ENCODE measurements around the gene OSBPL9. TPM values are rescaled to one million over a fixed set of nuclear protein-coding genes. Genes with fewer than 3 reads are reported as not detected.

The OSBPL9 gene
- total RNA-seq, 1 experiment from 2014 or later, result 188 TPM

DNA sequence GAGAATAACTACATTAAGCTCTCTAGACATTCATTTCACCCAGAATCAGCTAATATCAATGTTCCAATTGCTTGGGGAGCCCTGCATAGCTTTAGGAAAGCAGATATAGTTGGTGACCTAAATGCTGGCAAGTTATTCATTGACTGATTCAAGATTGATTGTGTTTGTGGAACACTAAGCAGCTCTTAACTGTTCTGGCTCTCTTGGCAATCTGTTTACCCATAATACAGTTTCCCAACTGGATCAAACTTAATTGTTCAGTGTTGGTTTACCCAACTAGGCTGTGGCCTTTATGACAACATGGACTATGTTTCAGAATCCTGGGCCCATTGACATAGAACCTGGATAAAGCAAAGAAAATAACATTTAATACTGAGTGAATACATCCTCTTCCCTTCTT is 178.0 kb downstream of the OSBPL9 start:
- peaks cover 39% of the 10 kb centered on the region for H3K36me3 ChIP-seq (ENCODE audit: low read depth)

DNA sequence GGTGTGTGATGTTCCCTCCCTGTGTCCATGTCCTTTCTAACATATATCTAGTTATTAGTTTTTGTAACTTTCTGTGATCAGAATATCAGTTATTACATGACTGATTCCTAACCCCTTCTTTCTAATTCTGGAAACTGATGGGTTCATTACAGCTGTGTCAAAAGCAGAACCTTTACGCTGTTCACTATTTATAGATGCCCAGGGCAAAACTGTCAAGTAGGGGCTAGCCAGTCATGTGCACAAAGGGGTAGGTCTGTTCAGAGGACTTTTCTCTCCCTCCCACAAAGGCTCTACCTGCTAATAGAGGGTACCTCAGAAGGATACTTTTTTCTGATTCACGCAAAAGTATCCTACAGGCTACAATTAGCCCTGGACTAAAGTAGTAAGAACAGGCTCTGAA is 182.5 kb downstream of the OSBPL9 start:
- Histone ChIP-seq H3K27ac (no peak overlapping the region), H3K9me3 (ENCODE audit: insufficient read depth, low read depth) (no peaks in the 10 kb centered on the region), H2AFZ (no peak overlapping the region), H4K20me1 (ENCODE audit: insufficient read depth) (no peaks in the 10 kb centered on the region), H3K27me3 (ENCODE audit: insufficient read depth, low read depth) (no peaks in the 10 kb centered on the region), H3K4me2 (no peak overlapping the region), H3K4me1 (replicated peaks; ENCODE audit: insufficient read depth) (no peaks in the 10 kb centered on the region), H3F3A (ENCODE audit: insufficient read depth, low read depth) (peaks cover 4% of the 10 kb centered on the region), H3K4me3 (no peak overlapping the region), H3K9me2 (ENCODE audit: insufficient read depth) (no peaks in the 10 kb centered on the region), H3K36me3 (ENCODE audit: low read depth) (peaks cover 8% of the 10 kb centered on the region; the same call in 1 of the 2 replicates), H3K79me2 (ENCODE audit: low read depth) (no peaks in the 10 kb centered on the region)
- DNase-seq, result no peak
- intact Hi-C loops (cut with micrococcal nuclease; ENCODE audit: unreplicated experiment), result no loop called here
- TF ChIP-seq, protein P1, sequence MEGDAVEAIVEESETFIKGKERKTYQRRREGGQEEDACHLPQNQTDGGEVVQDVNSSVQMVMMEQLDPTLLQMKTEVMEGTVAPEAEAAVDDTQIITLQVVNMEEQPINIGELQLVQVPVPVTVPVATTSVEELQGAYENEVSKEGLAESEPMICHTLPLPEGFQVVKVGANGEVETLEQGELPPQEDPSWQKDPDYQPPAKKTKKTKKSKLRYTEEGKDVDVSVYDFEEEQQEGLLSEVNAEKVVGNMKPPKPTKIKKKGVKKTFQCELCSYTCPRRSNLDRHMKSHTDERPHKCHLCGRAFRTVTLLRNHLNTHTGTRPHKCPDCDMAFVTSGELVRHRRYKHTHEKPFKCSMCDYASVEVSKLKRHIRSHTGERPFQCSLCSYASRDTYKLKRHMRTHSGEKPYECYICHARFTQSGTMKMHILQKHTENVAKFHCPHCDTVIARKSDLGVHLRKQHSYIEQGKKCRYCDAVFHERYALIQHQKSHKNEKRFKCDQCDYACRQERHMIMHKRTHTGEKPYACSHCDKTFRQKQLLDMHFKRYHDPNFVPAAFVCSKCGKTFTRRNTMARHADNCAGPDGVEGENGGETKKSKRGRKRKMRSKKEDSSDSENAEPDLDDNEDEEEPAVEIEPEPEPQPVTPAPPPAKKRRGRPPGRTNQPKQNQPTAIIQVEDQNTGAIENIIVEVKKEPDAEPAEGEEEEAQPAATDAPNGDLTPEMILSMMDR (conservative IDR thresholded peaks at IDR 0.05), result no peak
- no peak for TF ChIP-seq EZH2 (IDR thresholded peaks at IDR 0.05; ENCODE audit: low read depth)
- BruUV-seq (replicated peaks), result no TSS peak
- ChIA-PET POLR2A (ENCODE audit: unreplicated experiment) (no interaction called here), CTCF (no interaction called here)

More for the DNA sequence above, 178.0 kb downstream of the OSBPL9 start:
- H3K4me3 ChIP-seq, result no peak overlapping the region
- no peak overlapping the region for H3K27ac ChIP-seq
- CTCF ChIA-PET, result no interaction called here
- POLR2A ChIA-PET (ENCODE audit: unreplicated experiment), result interaction anchor here (0.7 kb wide), 1 partner anchor 104 kb away, joined by 3 read pairs; no protein-coding TSS in a partner anchor
- no peaks in the 10 kb centered on the region for H3K9me2 ChIP-seq (ENCODE audit: insufficient read depth)
- no peaks in the 10 kb centered on the region for H3K27me3 ChIP-seq (ENCODE audit: insufficient read depth, low read depth)
- peaks cover 39% of the 10 kb centered on the region for H3F3A ChIP-seq (ENCODE audit: insufficient read depth, low read depth)
- no peaks in the 10 kb centered on the region for H3K4me1 ChIP-seq (replicated peaks; ENCODE audit: insufficient read depth)
- H2AFZ ChIP-seq, result no peak overlapping the region
- BruUV-seq (replicated peaks), result no TSS peak
- TF ChIP-seq EZH2 (IDR thresholded peaks at IDR 0.05; ENCODE audit: low read depth), result no peak
- TF ChIP-seq, protein P1 (conservative IDR thresholded peaks at IDR 0.05), result no peak
- intact Hi-C loops (cut with micrococcal nuclease; ENCODE audit: unreplicated experiment), result no loop called here
- DNase-seq, result no peak
- no peaks in the 10 kb centered on the region for H4K20me1 ChIP-seq (ENCODE audit: insufficient read depth)
- no peaks in the 10 kb centered on the region for H3K9me3 ChIP-seq (ENCODE audit: insufficient read depth, low read depth)
- H3K4me2 ChIP-seq, result no peak overlapping the region
- H3K79me2 ChIP-seq (ENCODE audit: low read depth), result no peaks in the 10 kb centered on the region

DNA sequence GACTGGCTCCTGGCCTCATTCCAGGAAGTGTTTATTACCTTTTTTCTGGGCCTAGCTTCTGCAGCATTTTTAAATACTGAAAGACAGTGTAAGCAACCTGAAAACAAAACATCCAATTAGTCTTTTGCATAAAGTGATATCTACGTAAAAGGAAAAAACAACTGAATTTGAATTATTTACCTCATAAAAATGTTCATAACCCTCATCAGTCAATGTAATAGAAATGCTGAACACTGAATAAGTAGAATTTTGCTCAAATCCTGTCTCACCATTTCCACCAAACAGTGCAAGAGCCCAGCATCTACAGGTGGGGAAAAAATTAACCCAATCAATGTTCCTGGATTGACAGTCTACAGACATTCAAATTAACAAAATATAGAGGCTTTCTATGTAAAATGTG is 197.6 kb downstream of the OSBPL9 start:
- no peaks in the 10 kb centered on the region for H4K20me1 ChIP-seq (ENCODE audit: insufficient read depth)
- no peaks in the 10 kb centered on the region for H3K79me2 ChIP-seq (ENCODE audit: low read depth)
- H3K9me3 ChIP-seq (ENCODE audit: insufficient read depth, low read depth), result no peaks in the 10 kb centered on the region
- H3K4me2 ChIP-seq, result no peak overlapping the region
- H3K4me3 ChIP-seq, result no peak overlapping the region
- H2AFZ ChIP-seq, result no peak overlapping the region
- no peaks in the 10 kb centered on the region for H3K4me1 ChIP-seq (replicated peaks; ENCODE audit: insufficient read depth)
- intact Hi-C loops (cut with micrococcal nuclease; ENCODE audit: unreplicated experiment), result no loop called here
- no peak for TF ChIP-seq EZH2 (IDR thresholded peaks at IDR 0.05; ENCODE audit: low read depth)
- TF ChIP-seq, protein P1 (conservative IDR thresholded peaks at IDR 0.05), result no peak
- BruUV-seq (replicated peaks), result no TSS peak
- ChIA-PET CTCF (no interaction called here), POLR2A (ENCODE audit: unreplicated experiment) (no interaction called here)
- H3K9me2 ChIP-seq (ENCODE audit: insufficient read depth), result no peaks in the 10 kb centered on the region
- H3K27ac ChIP-seq, result no peak overlapping the region
- no peaks in the 10 kb centered on the region for H3F3A ChIP-seq (ENCODE audit: insufficient read depth, low read depth)
- no peak for DNase-seq
- H3K36me3 ChIP-seq (ENCODE audit: low read depth), result peaks cover 42% of the 10 kb centered on the region
- no peaks in the 10 kb centered on the region for H3K27me3 ChIP-seq (ENCODE audit: insufficient read depth, low read depth)
